ENCODE measurements around the gene GRIFIN.

The GRIFIN gene

DNA sequence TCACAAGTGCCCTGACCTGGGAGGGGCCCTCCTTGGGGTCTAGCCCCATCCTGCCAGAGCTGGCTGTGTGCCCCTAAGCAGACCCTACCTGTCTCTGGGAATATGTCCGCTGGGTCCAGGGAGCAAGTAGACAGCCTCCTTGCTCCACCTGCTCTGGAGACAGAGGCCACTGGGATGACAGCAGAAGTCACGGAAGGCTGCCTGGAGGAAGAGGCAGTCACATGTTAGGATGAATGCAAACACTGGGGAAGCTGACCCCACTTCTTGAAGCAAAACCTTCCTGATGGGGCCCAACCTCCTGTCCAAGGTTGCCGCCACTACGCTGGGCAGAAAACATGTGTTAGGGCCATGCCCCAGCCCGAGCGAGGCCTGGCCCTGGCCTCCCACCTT, 31.7 kb upstream of the GRIFIN start:
- peaks cover 33% of the 10 kb centered on the region for H3K4me1 ChIP-seq (ENCODE audit: insufficient read depth, low read length, poor library complexity, severe bottlenecking)
- peak overlapping the region; percentile 29 for H3K9ac ChIP-seq (ENCODE audit: low read depth, low read length, poor library complexity, severe bottlenecking)
- H3K79me2 ChIP-seq (ENCODE audit: insufficient read depth, low read length): no peaks in the 10 kb centered on the region
- H3K9me2 ChIP-seq (replicated peaks; ENCODE audit: low read depth, low read length): no peaks in the 10 kb centered on the region
- peak overlapping the region; percentile 95 for H3K4me2 ChIP-seq (ENCODE audit: low read depth, low read length, poor library complexity, severe bottlenecking)
- TF ChIP-seq, protein P1, sequence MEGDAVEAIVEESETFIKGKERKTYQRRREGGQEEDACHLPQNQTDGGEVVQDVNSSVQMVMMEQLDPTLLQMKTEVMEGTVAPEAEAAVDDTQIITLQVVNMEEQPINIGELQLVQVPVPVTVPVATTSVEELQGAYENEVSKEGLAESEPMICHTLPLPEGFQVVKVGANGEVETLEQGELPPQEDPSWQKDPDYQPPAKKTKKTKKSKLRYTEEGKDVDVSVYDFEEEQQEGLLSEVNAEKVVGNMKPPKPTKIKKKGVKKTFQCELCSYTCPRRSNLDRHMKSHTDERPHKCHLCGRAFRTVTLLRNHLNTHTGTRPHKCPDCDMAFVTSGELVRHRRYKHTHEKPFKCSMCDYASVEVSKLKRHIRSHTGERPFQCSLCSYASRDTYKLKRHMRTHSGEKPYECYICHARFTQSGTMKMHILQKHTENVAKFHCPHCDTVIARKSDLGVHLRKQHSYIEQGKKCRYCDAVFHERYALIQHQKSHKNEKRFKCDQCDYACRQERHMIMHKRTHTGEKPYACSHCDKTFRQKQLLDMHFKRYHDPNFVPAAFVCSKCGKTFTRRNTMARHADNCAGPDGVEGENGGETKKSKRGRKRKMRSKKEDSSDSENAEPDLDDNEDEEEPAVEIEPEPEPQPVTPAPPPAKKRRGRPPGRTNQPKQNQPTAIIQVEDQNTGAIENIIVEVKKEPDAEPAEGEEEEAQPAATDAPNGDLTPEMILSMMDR (conservative IDR thresholded peaks at IDR 0.05; ENCODE audit: low read length): no peak
- TF ChIP-seq EZH2phosphoT487 (IDR thresholded peaks at IDR 0.05; ENCODE audit: borderline replicate concordance): no peak
- H3K4me3 ChIP-seq (ENCODE audit: low read length, poor library complexity, severe bottlenecking): peak overlapping the region; percentile 70
- H4K20me1 ChIP-seq (ENCODE audit: insufficient read depth, low read length, poor library complexity, severe bottlenecking): no peaks in the 10 kb centered on the region
- no peaks in the 10 kb centered on the region for H3F3A ChIP-seq (ENCODE audit: low read depth)
- no peaks in the 10 kb centered on the region for H3K27me3 ChIP-seq (ENCODE audit: insufficient read depth, low read length, poor library complexity, severe bottlenecking)
- no peaks in the 10 kb centered on the region for H3K9me3 ChIP-seq (ENCODE audit: insufficient read depth, low read depth, low read length)
- H2AFZ ChIP-seq (ENCODE audit: low read length): peak overlapping the region; percentile 49; the same call in 1 of the 2 replicates
- H3K36me3 ChIP-seq (ENCODE audit: insufficient read depth, low read length): no peaks in the 10 kb centered on the region

DNA sequence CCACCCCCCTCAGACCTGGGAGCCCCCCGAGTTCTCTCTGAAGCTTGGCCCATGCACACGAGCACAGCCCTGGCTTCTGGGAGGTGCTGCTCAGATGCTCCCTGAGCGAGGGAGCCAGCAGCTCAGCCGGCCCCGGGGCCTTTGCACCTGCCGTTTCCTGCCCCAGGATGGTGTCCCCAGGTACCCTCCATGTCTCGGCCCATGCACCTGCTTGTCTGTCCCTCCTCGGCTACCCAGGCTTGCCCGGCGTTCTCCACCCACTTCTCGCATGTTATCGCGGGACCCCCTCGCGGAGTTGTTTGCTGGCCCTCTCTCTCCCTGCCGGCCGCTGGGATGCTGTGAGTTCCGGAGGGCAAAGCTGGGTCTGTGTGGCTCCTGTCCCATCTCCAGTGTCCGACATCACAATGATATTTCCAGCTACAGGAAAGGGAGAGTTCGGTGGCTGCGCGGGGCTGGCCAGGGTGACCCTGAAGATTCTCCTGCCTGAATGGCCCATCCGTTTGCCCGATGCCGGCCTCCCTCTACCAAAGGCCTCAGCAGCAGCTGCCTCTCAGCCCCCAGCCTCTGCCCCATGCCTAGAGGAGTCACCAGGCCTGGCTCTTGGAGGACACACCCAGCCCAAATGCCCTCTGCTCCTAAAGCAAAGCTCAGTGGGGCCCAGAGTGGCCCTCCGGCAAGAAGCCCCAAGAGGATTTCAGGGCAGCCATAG, 31.2 kb upstream of the GRIFIN start:
- Histone ChIP-seq H4K20me1 (ENCODE audit: insufficient read depth, low read length, poor library complexity, severe bottlenecking) (no peaks in the 10 kb centered on the region), H3K27me3 (ENCODE audit: insufficient read depth, low read length, poor library complexity, severe bottlenecking) (no peaks in the 10 kb centered on the region), H3K4me2 (ENCODE audit: low read depth, low read length, poor library complexity, severe bottlenecking) (peak overlapping the region; percentile 95), H3K36me3 (ENCODE audit: insufficient read depth, low read length) (no peaks in the 10 kb centered on the region), H3K4me3 (ENCODE audit: low read length, poor library complexity, severe bottlenecking) (peak overlapping the region; percentile 70), H3F3A (ENCODE audit: low read depth) (no peaks in the 10 kb centered on the region), H3K9ac (ENCODE audit: low read depth, low read length, poor library complexity, severe bottlenecking) (peak overlapping the region; percentile 29), H3K4me1 (ENCODE audit: insufficient read depth, low read length, poor library complexity, severe bottlenecking) (peaks cover 33% of the 10 kb centered on the region), H2AFZ (ENCODE audit: low read length) (no peak overlapping the region), H3K79me2 (ENCODE audit: insufficient read depth, low read length) (no peaks in the 10 kb centered on the region), H3K9me3 (ENCODE audit: insufficient read depth, low read depth, low read length) (no peaks in the 10 kb centered on the region), H3K9me2 (replicated peaks; ENCODE audit: low read depth, low read length) (no peaks in the 10 kb centered on the region)
- TF ChIP-seq EZH2phosphoT487 (IDR thresholded peaks at IDR 0.05; ENCODE audit: borderline replicate concordance): no peak
- TF ChIP-seq, protein P1 (conservative IDR thresholded peaks at IDR 0.05; ENCODE audit: low read length): no peak

DNA sequence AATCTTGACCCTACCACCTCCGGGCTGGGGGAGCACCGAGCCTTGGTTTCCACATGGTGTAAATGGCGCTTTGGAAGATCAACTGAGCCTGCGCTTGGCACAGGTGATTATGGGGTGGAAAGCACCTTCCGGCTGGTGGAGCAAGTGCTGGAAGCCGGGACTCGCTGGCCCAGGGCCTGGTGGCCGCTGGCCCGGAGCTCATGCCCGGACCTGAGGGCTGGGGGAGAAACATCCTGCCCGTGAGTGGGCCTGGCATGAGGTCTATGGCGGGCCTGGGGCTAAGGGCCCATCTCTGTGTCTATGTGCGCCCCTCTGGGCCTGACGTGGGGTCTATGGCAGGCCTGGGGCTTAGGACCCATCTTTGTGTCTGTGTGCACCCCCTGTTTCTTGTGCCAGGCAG, 29.2 kb upstream of the GRIFIN start:
- no peaks in the 10 kb centered on the region for H3K27me3 ChIP-seq (ENCODE audit: insufficient read depth, low read length, poor library complexity, severe bottlenecking)
- H3K4me1 ChIP-seq (ENCODE audit: insufficient read depth, low read length, poor library complexity, severe bottlenecking): peaks cover 33% of the 10 kb centered on the region
- no peaks in the 10 kb centered on the region for H3K36me3 ChIP-seq (ENCODE audit: insufficient read depth, low read length)
- no peaks in the 10 kb centered on the region for H4K20me1 ChIP-seq (ENCODE audit: insufficient read depth, low read length, poor library complexity, severe bottlenecking)
- no peak overlapping the region for H3K4me3 ChIP-seq (ENCODE audit: low read length, poor library complexity, severe bottlenecking)
- no peaks in the 10 kb centered on the region for H3F3A ChIP-seq (ENCODE audit: low read depth)
- no peak overlapping the region for H2AFZ ChIP-seq (ENCODE audit: low read length)
- TF ChIP-seq, protein P1 (conservative IDR thresholded peaks at IDR 0.05; ENCODE audit: low read length): no peak
- no peak for TF ChIP-seq EZH2phosphoT487 (IDR thresholded peaks at IDR 0.05; ENCODE audit: borderline replicate concordance)
- H3K79me2 ChIP-seq (ENCODE audit: insufficient read depth, low read length): no peaks in the 10 kb centered on the region
- H3K9me3 ChIP-seq (ENCODE audit: insufficient read depth, low read depth, low read length): no peaks in the 10 kb centered on the region
- H3K9ac ChIP-seq (ENCODE audit: low read depth, low read length, poor library complexity, severe bottlenecking): no peak overlapping the region
- no peaks in the 10 kb centered on the region for H3K9me2 ChIP-seq (replicated peaks; ENCODE audit: low read depth, low read length)
- no peak overlapping the region for H3K4me2 ChIP-seq (ENCODE audit: low read depth, low read length, poor library complexity, severe bottlenecking)
